Erythroblast (primary cell): ENCODE data around the gene ATP6V0E1.

Experiments used
- GATA1 ChIP-seq: IDR thresholded peaks from 2 replicates; pipeline ENCODE4 v1.6.1; 2011; ENCODE audit warnings: low read depth, mild to moderate bottlenecking, control low read depth, low read length, moderate library complexity
- POLR2A ChIP-seq: IDR thresholded peaks from 2 replicates; pipeline ENCODE4 v1.6.1; 2011; ENCODE audit warnings: mild to moderate bottlenecking, low read length

DNA sequence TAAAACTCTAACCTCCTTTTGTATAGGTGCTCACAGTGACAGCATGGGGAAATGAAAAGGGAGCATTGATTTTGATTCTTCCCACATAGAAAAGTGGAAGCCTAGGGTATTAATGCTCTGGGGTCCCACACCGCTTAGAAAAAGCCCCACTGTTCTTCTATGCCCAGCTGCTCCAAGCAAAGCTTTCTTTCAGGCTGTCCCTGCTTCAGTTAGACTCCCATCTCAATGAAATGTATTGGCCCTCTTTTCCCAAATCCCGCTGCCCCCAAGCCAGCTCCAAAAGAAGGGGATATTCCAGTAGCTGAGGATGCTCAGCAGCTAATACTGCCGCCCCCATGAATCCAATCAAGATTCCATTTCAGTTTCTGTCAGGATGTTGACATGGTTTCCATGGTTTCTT is 55.6 kb downstream of the ATP6V0E1 start:
- no peak for TF ChIP-seq POLR2A
- TF ChIP-seq GATA1, result no peak
